ENCODE data around the gene ANKMY1.

Gene ANKMY1

GRCh38 chr2:240457223-240458043, 100.4 kb downstream of the ANKMY1 start:
- DNase-seq: no peak

GRCh38 chr2:240456447-240457222, 101.2 kb downstream of the ANKMY1 start:
- no peak for DNase-seq

- DNase-seq: no peak
These were observed 101.9 kb downstream of the ANKMY1 start for GRCh38 chr2:240455647-240456446.

- DNase-seq: no peak
These were observed 102.5 kb downstream of the ANKMY1 start for GRCh38 chr2:240455272-240455646.

GRCh38 chr2:240454106-240454901, 103.5 kb downstream of the ANKMY1 start:
- DNase-seq: no peak

GRCh38 chr2:240453461-240454105, 104.2 kb downstream of the ANKMY1 start:
- no peak for DNase-seq

- DNase-seq: peak; percentile 77
These were observed 105.1 kb downstream of the ANKMY1 start for GRCh38 chr2:240452462-240453256.

- DNase-seq: no peak
These were observed 105.9 kb downstream of the ANKMY1 start for GRCh38 chr2:240451791-240452461.

- DNase-seq: no peak
These were observed 106.6 kb downstream of the ANKMY1 start for GRCh38 chr2:240451108-240451611.

GRCh38 chr2:240450532-240451107, 107.2 kb downstream of the ANKMY1 start:
- DNase-seq: no peak

- no peak for DNase-seq
These were observed 107.8 kb downstream of the ANKMY1 start for GRCh38 chr2:240449764-240450531.

- DNase-seq: no peak
These were observed 109.2 kb downstream of the ANKMY1 start for GRCh38 chr2:240448387-240449274.

- no peak for DNase-seq
These were observed 109.9 kb downstream of the ANKMY1 start for GRCh38 chr2:240447934-240448333.

- DNase-seq: no peak
These were observed 110.5 kb downstream of the ANKMY1 start for GRCh38 chr2:240447331-240447730.

- DNase-seq: no peak
These were observed 111.1 kb downstream of the ANKMY1 start for GRCh38 chr2:240446664-240447175.

- no peak for DNase-seq
These were observed 111.7 kb downstream of the ANKMY1 start for GRCh38 chr2:240445961-240446663.

GRCh38 chr2:240444464-240444863, 113.3 kb downstream of the ANKMY1 start:
- no peak for DNase-seq

All from RPMI8226 (cell line).